Osteoblast (primary cell): ENCODE data around the gene HHIPL1. TPM values are rescaled to one million over a fixed set of nuclear protein-coding genes. Genes with fewer than 3 reads are reported as not detected.
A peak's percentile ranks its signal among the peaks of the same experiment; 100 is the strongest.

Experiments
- DNase-seq: peaks from one replicate; pipeline ENCODE4 v3.0.0; 2011; ENCODE audit warnings: low spot score, mixed read lengths; ENCODE audit not compliant: insufficient read length; ENCODE audit errors: missing footprints
- H2AFZ ChIP-seq: 2 replicates; pipeline ENCODE4 v1.6.0; 2011; ENCODE audit warnings: mild to moderate bottlenecking, low read length
- H3K27ac ChIP-seq: 2 replicates; pipeline ENCODE4 v1.5.1; 2011; ENCODE audit warnings: mild to moderate bottlenecking, low read depth, low read length, moderate library complexity
- H3K27me3 ChIP-seq: 2 replicates; pipeline ENCODE4 v1.6.0; 2012; ENCODE audit warnings: mild to moderate bottlenecking, control low read depth, inconsistent platforms, low read length, moderate library complexity; ENCODE audit not compliant: insufficient read depth
- H3K36me3 ChIP-seq: 2 replicates; pipeline ENCODE4 v1.5.1; 2011; ENCODE audit warnings: mild to moderate bottlenecking, low read length, control low read depth, moderate library complexity; ENCODE audit not compliant: insufficient read depth
- H3K4me1 ChIP-seq: 2 replicates; pipeline ENCODE4 v1.5.1; 2011; ENCODE audit warnings: mild to moderate bottlenecking, low read length, control low read depth, moderate library complexity; ENCODE audit not compliant: insufficient read depth
- H3K4me2 ChIP-seq: 2 replicates; pipeline ENCODE4 v1.6.0; 2011; ENCODE audit warnings: mild to moderate bottlenecking, low read length; ENCODE audit not compliant: insufficient read depth
- H3K4me3 ChIP-seq: fragments of 200-600 bp; sonication (generic); 3 replicates; pipeline ENCODE4 v1.5.1; 2012; ENCODE audit warnings: mild to moderate bottlenecking, low read length, inconsistent platforms; ENCODE audit not compliant: insufficient read depth
- H3K79me2 ChIP-seq: 2 replicates; pipeline ENCODE4 v1.6.0; 2012; ENCODE audit warnings: mild to moderate bottlenecking, low read length, control low read depth, inconsistent platforms; ENCODE audit not compliant: insufficient read depth
- H3K9me3 ChIP-seq: 2 replicates; pipeline ENCODE4 v1.5.1; 2011; ENCODE audit warnings: low read depth, low read length, control low read depth
- H4K20me1 ChIP-seq: 2 replicates; pipeline ENCODE4 v1.6.0; 2012; ENCODE audit warnings: mild to moderate bottlenecking, low read length, control low read depth; ENCODE audit not compliant: insufficient read depth
- CTCF ChIP-seq: IDR thresholded peaks from 2 replicates; pipeline ENCODE4 v1.5.1; 2011; ENCODE audit warnings: mild to moderate bottlenecking, low read depth, low read length, moderate library complexity; ENCODE audit errors: extremely low read depth
- total RNA-seq: library from RNA; depleted of rRNA; stranded (reverse); fragments of >200 nt; gene quantifications from 2 replicates; pipeline ENCODE4 v1.2.3, GENCODE V29; 2012

Gene HHIPL1
- total RNA-seq, 1 donor = 12.3 TPM

- TF ChIP-seq CTCF = no peak
- Histone ChIP-seq H3K9me3 (no peaks in the 10 kb centered on the region), H3K36me3 (no peaks in the 10 kb centered on the region), H4K20me1 (peaks cover 9% of the 10 kb centered on the region), H3K4me3 (no peak overlapping the region), H2AFZ (no peak overlapping the region), H3K4me1 (peaks cover 12% of the 10 kb centered on the region), H3K27ac (no peak overlapping the region), H3K4me2 (no peak overlapping the region), H3K27me3 (no peaks in the 10 kb centered on the region), H3K79me2 (no peaks in the 10 kb centered on the region)
- DNase-seq = peak; percentile 71
Measured at GRCh38 chr14:99657645-99658155, 12.8 kb downstream of the HHIPL1 start.

GRCh38 chr14:99658218-99658845 lies 13.4 kb downstream of the HHIPL1 start:
- TF ChIP-seq CTCF = no peak
- Histone ChIP-seq H3K36me3 (peaks cover 6% of the 10 kb centered on the region), H3K4me2 (no peak overlapping the region), H3K4me3 (no peak overlapping the region), H3K27me3 (no peaks in the 10 kb centered on the region), H3K79me2 (no peaks in the 10 kb centered on the region), H2AFZ (no peak overlapping the region), H3K27ac (no peak overlapping the region), H3K4me1 (peaks cover 12% of the 10 kb centered on the region), H3K9me3 (no peaks in the 10 kb centered on the region), H4K20me1 (peaks cover 9% of the 10 kb centered on the region)
- DNase-seq = peak; percentile 52

- no peak overlapping the region for H2AFZ ChIP-seq
- H4K20me1 ChIP-seq = peaks cover 9% of the 10 kb centered on the region
- H3K36me3 ChIP-seq = peaks cover 10% of the 10 kb centered on the region
- H3K4me2 ChIP-seq = no peak overlapping the region
- no peak for TF ChIP-seq CTCF
- DNase-seq = peak; percentile 50
- H3K4me1 ChIP-seq = peaks cover 12% of the 10 kb centered on the region
- no peaks in the 10 kb centered on the region for H3K9me3 ChIP-seq
- no peaks in the 10 kb centered on the region for H3K79me2 ChIP-seq
- H3K27me3 ChIP-seq = no peaks in the 10 kb centered on the region
- H3K4me3 ChIP-seq = no peak overlapping the region
- no peak overlapping the region for H3K27ac ChIP-seq
Measured at GRCh38 chr14:99659333-99659741, 14.4 kb downstream of the HHIPL1 start.

- Histone ChIP-seq H3K4me2 (no peak overlapping the region), H3K36me3 (peaks cover 10% of the 10 kb centered on the region)
- peak; percentile 81 for DNase-seq
Measured at GRCh38 chr14:99660006-99660566, 15.2 kb downstream of the HHIPL1 start.

More at GRCh38 chr14:99660006-99660566, 15.2 kb downstream of the HHIPL1 start:
- no peak for TF ChIP-seq CTCF
- H3K79me2 ChIP-seq = no peaks in the 10 kb centered on the region
- H3K4me1 ChIP-seq = peaks cover 8% of the 10 kb centered on the region
- no peak overlapping the region for H3K4me3 ChIP-seq
- H4K20me1 ChIP-seq = peaks cover 9% of the 10 kb centered on the region
- H2AFZ ChIP-seq = no peak overlapping the region
- no peaks in the 10 kb centered on the region for H3K27me3 ChIP-seq
- no peaks in the 10 kb centered on the region for H3K9me3 ChIP-seq
- H3K27ac ChIP-seq = no peak overlapping the region
